GM12891 (cell line): ENCODE results near the gene CD48.

ENCODE experiments used
- PAX5 ChIP-seq: IDR thresholded peaks from 2 replicates; pipeline ENCODE4 v1.6.1; 2011; ENCODE audit warnings: low read length, moderate library complexity, mild to moderate bottlenecking; ENCODE audit not compliant: insufficient read depth, severe bottlenecking
- POLR2A ChIP-seq: IDR thresholded peaks from 2 replicates; pipeline ENCODE4 v1.6.1; 2011; ENCODE audit warnings: low read depth, low read length, control low read depth

- no peak; the same call in 1 of the 2 replicates for TF ChIP-seq POLR2A
- TF ChIP-seq PAX5: no peak
Measured at GRCh38 chr1:160630523-160631451, 80.8 kb downstream of the CD48 start.
